HG03571 (cell line): ENCODE data around the gene ALK.

ENCODE experiments used
- ATAC-seq: cut with Tn5 transposase; IDR thresholded peaks from one replicate; pipeline ENCODE4 v1.9.1; 2021; ENCODE audit not compliant: unreplicated experiment

The ALK gene

GRCh38 chr2:29921560-29921915, at the start of gene ALK:
Gene ALK (minus strand): TSS chr2:29921586. CDS start chr2:29920659, 927 bp downstream.
- no peak for ATAC-seq

- ATAC-seq = no peak
These were observed 44.9 kb upstream of the ALK start for GRCh38 chr2:29966266-29966665.

- no peak for ATAC-seq
These were observed 42.7 kb upstream of the ALK start for GRCh38 chr2:29963972-29964570.

DNA sequence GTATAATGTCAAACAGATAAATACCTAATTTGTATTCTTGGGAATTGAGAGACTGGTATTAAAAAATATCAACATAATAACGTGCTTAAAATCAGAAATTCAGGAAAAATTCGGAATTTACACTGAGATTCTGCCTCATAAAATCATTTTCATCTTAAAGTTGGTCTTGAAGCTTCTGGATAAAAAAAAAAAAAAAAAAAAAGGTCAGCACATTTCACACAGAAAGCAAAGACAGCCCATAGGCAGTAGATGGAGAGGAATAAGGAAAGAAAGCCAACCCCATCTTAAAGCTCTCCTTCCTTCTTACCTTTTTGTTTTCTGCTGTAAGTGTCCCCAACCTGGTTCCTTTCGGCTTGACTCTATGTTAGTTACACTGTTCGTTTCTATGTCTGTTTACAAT, 41.5 kb upstream of the ALK start:
- ATAC-seq = no peak

GRCh38 chr2:29954316-29954715, 32.9 kb upstream of the ALK start:
- no peak for ATAC-seq

DNA sequence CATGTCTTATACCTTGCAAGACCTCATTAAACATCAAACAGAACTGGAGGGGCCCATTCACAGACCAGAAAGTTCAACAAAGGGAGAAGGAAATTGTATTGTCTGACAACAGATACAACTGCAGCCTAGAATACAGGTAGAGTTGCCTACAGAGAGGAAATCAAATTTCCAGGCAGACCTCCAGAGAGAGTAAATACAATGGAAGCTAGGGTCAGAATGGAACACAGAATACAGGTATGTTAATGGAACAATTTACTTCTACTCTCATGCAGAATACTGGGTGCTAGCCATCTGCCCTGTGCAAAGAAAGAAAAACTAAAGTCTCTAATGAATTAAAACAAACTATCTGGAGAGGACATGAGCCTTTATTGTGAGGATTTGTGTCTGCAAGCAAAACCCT, 31.6 kb upstream of the ALK start:
- no peak for ATAC-seq

GRCh38 chr2:29951576-29951975, 30.2 kb upstream of the ALK start:
- no peak for ATAC-seq

- no peak for ATAC-seq
These were observed 29.1 kb upstream of the ALK start for GRCh38 chr2:29950481-29950880.

- ATAC-seq = no peak
These were observed 27.7 kb upstream of the ALK start for GRCh38 chr2:29949042-29949441.

GRCh38 chr2:29946505-29946904, 25.1 kb upstream of the ALK start:
- ATAC-seq = no peak

- no peak for ATAC-seq
These were observed 21.3 kb upstream of the ALK start for GRCh38 chr2:29942711-29943110.

DNA sequence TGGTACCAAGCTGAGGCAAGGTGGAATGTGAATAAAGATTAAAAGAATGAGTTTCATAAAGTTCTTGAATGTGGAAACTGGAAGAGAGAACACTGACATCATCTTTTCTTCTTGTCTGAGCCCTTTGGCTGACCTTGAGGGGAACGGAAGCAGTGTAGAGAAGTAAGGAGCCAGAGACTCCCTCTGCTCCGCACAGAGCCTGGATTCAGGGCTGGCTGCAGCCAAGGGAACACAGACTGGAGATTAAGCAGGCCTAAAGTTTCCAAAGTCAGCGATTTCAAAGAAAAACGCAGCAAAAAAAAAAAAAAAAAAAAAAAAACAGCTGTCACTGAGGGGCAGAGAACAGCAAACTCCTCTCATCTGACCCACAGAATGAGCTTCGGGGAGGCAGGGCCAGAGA, 19.3 kb upstream of the ALK start:
- ATAC-seq = no peak

- no peak for ATAC-seq
These were observed 14.6 kb upstream of the ALK start for GRCh38 chr2:29936020-29936419.

DNA sequence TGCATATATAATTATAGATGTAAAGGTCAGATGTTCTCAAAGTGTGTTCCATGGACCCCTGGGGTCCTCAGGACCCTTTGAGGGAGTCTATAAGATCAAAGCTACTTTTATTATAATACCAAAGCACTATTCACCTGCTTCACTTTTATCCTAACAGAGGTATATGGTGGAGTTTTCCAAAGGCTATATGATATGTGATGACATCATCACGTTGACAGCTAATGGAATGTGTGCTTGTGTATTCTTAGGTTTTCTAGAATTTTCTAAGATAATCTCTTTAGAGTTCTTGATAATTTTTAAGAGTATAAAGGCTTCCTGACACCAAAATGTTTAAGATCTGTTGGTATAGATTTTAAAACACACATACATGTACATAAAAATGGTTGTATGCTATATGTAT, 10.4 kb upstream of the ALK start:
- ATAC-seq = no peak

DNA sequence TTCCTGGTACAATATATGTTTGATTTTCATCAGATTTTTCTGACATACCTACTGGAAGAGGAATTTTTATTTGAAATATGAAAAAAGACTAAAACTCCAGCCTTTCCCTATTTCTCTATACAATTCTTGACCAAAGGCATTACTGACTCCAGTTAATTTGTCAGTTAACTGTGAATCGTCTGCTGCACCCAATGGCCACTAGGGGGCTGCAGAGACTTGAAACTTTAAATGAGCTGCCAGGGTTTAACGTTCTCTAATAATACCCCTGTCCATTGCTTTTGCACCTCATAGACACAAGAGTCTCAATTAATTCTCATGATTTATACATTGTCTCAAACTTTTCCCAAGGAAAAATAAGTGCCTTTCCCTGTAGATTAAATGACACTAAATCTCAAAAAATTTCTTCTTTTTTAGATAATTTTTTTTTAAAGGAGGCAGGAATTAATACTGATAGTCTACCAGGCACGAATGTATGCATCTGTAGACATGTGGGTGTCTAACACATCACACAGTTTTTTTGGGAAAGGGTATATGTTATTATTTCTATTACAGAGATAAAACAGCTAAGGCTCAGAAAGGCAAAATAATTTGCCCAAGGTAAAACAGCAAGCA, 1.8 kb upstream of the ALK start:
- no peak for ATAC-seq

- no peak for ATAC-seq
These were observed 1.2 kb upstream of the ALK start for GRCh38 chr2:29922605-29923004.

DNA sequence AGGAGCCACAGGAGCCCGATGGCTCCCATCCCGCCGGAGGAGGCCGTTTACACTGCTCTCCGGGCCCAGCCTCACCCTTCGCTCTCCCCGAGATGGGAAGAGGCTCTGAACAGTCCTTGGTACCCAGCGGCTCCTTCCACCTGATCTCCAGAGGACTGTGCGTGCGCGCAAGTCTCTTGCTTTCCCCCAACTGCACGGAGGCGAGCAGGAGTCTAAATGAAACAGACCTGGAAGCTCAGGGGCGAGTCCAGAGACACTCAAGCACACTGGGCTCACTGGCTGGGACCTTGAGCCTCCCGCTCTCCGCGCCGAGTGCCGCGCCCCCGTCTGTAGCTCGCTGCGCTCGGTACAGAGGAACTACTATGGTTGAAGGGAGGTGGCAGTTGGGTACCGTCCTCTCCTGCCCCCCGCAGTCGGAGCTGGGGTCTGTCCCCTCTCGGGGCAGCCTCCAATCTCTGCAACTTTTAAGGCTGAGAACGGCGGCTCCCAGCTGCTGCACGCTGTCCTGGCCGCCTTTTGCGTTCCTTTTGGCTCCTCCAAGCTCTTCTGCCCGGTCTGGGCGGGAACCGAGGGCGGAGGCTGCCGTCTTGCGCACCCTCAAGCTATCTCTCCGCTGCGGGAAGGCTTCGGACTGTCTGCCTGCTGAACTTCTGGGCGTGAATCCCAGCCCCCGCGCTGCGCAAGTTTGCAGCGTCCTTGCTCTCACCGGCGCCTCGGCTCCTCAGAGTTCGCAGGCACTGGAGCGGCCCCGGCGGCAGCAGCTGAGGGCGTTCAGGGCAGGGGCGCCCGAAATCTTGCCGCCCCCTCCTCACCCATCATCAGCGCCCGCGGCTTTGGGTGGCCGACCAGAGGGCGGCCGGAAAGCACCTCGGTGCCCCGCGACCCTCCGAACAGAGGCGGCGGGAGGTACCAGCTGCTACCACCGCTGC, 491 bp downstream of the ALK start:
- ATAC-seq = no peak

DNA sequence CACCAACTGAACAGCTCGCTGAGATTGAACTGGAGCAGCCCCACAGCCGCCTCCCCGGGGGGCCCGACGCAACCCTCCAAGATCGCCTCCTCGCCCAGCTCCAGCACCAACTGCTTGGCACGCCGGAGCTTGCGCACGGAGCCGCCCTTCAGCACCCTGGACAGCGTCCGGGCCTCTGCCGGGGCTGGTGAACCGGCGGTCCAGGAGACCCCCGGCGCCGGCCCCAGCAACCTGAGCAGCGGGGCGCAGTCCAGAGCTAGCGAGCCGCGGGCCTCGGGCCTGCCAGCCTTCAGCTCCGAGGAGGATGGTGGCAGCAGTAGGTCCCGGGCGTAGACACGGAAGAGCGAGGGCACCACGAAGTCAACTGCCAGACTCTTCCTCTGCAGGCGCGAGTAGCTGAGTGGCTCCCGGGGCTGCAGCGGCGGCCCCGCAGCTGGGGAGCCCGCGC, 1.2 kb downstream of the ALK start:
- ATAC-seq = no peak

DNA sequence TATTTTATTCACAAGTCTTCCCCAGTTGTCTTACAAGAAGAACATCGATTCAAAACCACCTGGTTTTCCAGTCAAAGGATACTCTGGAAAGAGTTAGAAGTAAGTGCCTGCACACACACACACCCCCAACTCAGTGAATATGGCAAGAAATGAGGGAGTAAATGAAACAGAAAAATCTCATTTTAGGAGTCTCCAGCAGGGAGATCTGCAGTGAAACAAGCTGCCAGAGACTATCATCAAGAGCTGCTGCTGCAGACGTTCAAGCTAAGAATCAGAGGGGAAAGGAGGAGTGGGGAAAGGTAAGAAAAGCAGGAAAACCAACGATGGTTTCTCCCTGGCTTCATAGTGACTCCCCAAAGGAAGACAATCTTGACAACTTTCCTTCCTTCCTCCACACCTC, 2.4 kb downstream of the ALK start:
- ATAC-seq = no peak

- no peak for ATAC-seq
These were observed 3.6 kb downstream of the ALK start for GRCh38 chr2:29917781-29918180.

GRCh38 chr2:29916571-29916970, 4.8 kb downstream of the ALK start:
- no peak for ATAC-seq

GRCh38 chr2:29910960-29911359, 10.4 kb downstream of the ALK start:
- ATAC-seq = no peak
